WTC11 (cell line): Measurements from ENCODE around the gene RIN1.

Experiments used
- FOXJ3 ChIP-seq: sonication (generic); formaldehyde crosslinking; IDR thresholded peaks from 2 replicates; pipeline ENCODE4 v1.9.0; 2021; ENCODE audit warnings: missing genetic modification reagents, mild to moderate bottlenecking, borderline replicate concordance
- IRF2 ChIP-seq: sonication (generic); formaldehyde crosslinking; IDR thresholded peaks from 2 replicates; pipeline ENCODE4 v1.8.0; 2022; ENCODE audit warnings: low read depth, missing genetic modification reagents, borderline replicate concordance
- JUN ChIP-seq: sonication (generic); formaldehyde crosslinking; IDR thresholded peaks from 2 replicates; pipeline ENCODE4 v1.8.0; 2023; ENCODE audit warnings: mild to moderate bottlenecking, missing genetic modification reagents
- MYBL2 ChIP-seq: sonication (generic); formaldehyde crosslinking; IDR thresholded peaks from 2 replicates; pipeline ENCODE4 v1.8.1; 2023; ENCODE audit warnings: mild to moderate bottlenecking, moderate library complexity, missing genetic modification reagents
- ZBTB21 ChIP-seq: sonication (generic); formaldehyde crosslinking; IDR thresholded peaks from 2 replicates; pipeline ENCODE4 v1.8.1; 2023; ENCODE audit warnings: mild to moderate bottlenecking, missing genetic modification reagents, borderline replicate concordance
- ZNF138 ChIP-seq: sonication (generic); formaldehyde crosslinking; conservative IDR thresholded peaks from 2 replicates; pipeline ENCODE4 v1.8.1; 2022; ENCODE audit warnings: mild to moderate bottlenecking, moderate library complexity, missing genetic modification reagents
- TF ChIP-seq, protein P1 (sequence below): fragments of 200-600 bp; IDR thresholded peaks from 2 replicates; pipeline ENCODE4 v1.8.0; 2022; ENCODE audit warnings: antibody characterized with exemption
- TF ChIP-seq, protein P2 (sequence below): sonication (generic); formaldehyde crosslinking; IDR thresholded peaks from 2 replicates; pipeline ENCODE4 v1.8.1; 2023; ENCODE audit warnings: mild to moderate bottlenecking, missing genetic modification reagents, moderate library complexity
- TF ChIP-seq, protein P3 (sequence below): sonication (generic); formaldehyde crosslinking; IDR thresholded peaks from 2 replicates; pipeline ENCODE4 v1.8.0; 2023; ENCODE audit warnings: missing genetic modification reagents
- TF ChIP-seq, protein P4 (sequence below): sonication (generic); formaldehyde crosslinking; IDR thresholded peaks from 2 replicates; pipeline ENCODE4 v1.8.1; 2023; ENCODE audit warnings: mild to moderate bottlenecking, missing genetic modification reagents
- TF ChIP-seq, protein P5 (sequence below): sonication (generic); formaldehyde crosslinking; conservative IDR thresholded peaks from 2 replicates; pipeline ENCODE4 v1.8.1; 2022; ENCODE audit warnings: mild to moderate bottlenecking, missing genetic modification reagents
- TF ChIP-seq, protein P6 (sequence below): sonication (generic); formaldehyde crosslinking; IDR thresholded peaks from 2 replicates; pipeline ENCODE4 v1.8.1; 2023; ENCODE audit warnings: mild to moderate bottlenecking, missing genetic modification reagents
- TF ChIP-seq, protein P7 (sequence below): fragments of 250-450 bp; sonication (Bioruptor Pico); IDR thresholded peaks from 2 replicates; pipeline ENCODE4 v1.9.0; 2021; ENCODE audit warnings: mild to moderate bottlenecking, borderline replicate concordance

DNA sequence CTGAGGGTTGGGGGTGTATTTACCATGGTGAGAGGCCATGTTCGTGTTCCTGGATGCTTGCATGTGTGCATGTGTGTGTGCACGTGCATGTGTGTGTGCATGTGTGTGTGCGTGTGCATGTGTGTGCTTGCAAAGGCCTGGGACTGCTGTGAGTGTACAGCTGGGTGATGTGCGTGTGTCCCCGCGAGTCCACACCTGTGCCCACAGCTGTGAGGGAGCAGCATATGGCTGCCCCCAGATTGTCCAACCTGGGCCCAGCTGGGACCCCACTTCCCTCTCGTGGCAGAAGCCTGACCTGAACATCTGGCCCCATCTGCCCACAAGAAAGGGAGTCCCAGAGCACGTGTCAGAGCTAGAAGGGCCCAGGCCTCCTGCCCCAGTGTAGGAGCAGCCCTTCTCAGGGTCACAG lies 11.0 kb downstream of the RIN1 start:
- TF ChIP-seq, protein P1, sequence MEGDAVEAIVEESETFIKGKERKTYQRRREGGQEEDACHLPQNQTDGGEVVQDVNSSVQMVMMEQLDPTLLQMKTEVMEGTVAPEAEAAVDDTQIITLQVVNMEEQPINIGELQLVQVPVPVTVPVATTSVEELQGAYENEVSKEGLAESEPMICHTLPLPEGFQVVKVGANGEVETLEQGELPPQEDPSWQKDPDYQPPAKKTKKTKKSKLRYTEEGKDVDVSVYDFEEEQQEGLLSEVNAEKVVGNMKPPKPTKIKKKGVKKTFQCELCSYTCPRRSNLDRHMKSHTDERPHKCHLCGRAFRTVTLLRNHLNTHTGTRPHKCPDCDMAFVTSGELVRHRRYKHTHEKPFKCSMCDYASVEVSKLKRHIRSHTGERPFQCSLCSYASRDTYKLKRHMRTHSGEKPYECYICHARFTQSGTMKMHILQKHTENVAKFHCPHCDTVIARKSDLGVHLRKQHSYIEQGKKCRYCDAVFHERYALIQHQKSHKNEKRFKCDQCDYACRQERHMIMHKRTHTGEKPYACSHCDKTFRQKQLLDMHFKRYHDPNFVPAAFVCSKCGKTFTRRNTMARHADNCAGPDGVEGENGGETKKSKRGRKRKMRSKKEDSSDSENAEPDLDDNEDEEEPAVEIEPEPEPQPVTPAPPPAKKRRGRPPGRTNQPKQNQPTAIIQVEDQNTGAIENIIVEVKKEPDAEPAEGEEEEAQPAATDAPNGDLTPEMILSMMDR: no peak
- TF ChIP-seq, protein P2, sequence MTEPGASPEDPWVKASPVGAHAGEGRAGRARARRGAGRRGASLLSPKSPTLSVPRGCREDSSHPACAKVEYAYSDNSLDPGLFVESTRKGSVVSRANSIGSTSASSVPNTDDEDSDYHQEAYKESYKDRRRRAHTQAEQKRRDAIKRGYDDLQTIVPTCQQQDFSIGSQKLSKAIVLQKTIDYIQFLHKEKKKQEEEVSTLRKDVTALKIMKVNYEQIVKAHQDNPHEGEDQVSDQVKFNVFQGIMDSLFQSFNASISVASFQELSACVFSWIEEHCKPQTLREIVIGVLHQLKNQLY (CRISPR knock-in tag): no peak
- TF ChIP-seq, protein P3, sequence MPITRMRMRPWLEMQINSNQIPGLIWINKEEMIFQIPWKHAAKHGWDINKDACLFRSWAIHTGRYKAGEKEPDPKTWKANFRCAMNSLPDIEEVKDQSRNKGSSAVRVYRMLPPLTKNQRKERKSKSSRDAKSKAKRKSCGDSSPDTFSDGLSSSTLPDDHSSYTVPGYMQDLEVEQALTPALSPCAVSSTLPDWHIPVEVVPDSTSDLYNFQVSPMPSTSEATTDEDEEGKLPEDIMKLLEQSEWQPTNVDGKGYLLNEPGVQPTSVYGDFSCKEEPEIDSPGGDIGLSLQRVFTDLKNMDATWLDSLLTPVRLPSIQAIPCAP (CRISPR knock-in tag): no peak
- TF ChIP-seq FOXJ3 (no peak), IRF2 (CRISPR knock-in tag) (no peak), ZBTB21 (CRISPR knock-in tag) (no peak), JUN (CRISPR knock-in tag) (no peak), MYBL2 (CRISPR knock-in tag) (no peak), ZNF138 (CRISPR knock-in tag) (no peak)
- TF ChIP-seq, protein P4, sequence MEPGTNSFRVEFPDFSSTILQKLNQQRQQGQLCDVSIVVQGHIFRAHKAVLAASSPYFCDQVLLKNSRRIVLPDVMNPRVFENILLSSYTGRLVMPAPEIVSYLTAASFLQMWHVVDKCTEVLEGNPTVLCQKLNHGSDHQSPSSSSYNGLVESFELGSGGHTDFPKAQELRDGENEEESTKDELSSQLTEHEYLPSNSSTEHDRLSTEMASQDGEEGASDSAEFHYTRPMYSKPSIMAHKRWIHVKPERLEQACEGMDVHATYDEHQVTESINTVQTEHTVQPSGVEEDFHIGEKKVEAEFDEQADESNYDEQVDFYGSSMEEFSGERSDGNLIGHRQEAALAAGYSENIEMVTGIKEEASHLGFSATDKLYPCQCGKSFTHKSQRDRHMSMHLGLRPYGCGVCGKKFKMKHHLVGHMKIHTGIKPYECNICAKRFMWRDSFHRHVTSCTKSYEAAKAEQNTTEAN (CRISPR knock-in tag): no peak
- TF ChIP-seq, protein P5, sequence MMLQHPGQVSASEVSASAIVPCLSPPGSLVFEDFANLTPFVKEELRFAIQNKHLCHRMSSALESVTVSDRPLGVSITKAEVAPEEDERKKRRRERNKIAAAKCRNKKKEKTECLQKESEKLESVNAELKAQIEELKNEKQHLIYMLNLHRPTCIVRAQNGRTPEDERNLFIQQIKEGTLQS: no peak
- TF ChIP-seq, protein P6, sequence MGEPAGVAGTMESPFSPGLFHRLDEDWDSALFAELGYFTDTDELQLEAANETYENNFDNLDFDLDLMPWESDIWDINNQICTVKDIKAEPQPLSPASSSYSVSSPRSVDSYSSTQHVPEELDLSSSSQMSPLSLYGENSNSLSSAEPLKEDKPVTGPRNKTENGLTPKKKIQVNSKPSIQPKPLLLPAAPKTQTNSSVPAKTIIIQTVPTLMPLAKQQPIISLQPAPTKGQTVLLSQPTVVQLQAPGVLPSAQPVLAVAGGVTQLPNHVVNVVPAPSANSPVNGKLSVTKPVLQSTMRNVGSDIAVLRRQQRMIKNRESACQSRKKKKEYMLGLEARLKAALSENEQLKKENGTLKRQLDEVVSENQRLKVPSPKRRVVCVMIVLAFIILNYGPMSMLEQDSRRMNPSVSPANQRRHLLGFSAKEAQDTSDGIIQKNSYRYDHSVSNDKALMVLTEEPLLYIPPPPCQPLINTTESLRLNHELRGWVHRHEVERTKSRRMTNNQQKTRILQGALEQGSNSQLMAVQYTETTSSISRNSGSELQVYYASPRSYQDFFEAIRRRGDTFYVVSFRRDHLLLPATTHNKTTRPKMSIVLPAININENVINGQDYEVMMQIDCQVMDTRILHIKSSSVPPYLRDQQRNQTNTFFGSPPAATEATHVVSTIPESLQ (CRISPR knock-in tag): no peak
- TF ChIP-seq, protein P7, sequence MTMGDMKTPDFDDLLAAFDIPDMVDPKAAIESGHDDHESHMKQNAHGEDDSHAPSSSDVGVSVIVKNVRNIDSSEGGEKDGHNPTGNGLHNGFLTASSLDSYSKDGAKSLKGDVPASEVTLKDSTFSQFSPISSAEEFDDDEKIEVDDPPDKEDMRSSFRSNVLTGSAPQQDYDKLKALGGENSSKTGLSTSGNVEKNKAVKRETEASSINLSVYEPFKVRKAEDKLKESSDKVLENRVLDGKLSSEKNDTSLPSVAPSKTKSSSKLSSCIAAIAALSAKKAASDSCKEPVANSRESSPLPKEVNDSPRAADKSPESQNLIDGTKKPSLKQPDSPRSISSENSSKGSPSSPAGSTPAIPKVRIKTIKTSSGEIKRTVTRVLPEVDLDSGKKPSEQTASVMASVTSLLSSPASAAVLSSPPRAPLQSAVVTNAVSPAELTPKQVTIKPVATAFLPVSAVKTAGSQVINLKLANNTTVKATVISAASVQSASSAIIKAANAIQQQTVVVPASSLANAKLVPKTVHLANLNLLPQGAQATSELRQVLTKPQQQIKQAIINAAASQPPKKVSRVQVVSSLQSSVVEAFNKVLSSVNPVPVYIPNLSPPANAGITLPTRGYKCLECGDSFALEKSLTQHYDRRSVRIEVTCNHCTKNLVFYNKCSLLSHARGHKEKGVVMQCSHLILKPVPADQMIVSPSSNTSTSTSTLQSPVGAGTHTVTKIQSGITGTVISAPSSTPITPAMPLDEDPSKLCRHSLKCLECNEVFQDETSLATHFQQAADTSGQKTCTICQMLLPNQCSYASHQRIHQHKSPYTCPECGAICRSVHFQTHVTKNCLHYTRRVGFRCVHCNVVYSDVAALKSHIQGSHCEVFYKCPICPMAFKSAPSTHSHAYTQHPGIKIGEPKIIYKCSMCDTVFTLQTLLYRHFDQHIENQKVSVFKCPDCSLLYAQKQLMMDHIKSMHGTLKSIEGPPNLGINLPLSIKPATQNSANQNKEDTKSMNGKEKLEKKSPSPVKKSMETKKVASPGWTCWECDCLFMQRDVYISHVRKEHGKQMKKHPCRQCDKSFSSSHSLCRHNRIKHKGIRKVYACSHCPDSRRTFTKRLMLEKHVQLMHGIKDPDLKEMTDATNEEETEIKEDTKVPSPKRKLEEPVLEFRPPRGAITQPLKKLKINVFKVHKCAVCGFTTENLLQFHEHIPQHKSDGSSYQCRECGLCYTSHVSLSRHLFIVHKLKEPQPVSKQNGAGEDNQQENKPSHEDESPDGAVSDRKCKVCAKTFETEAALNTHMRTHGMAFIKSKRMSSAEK (CRISPR knock-in tag): no peak
